Measurements from ENCODE around the gene MAN1A2.

MAN1A2 gene

GRCh38 chr1:117413412-117413811, 46.2 kb downstream of the MAN1A2 start:
- H3K9me3 ChIP-seq (replicated peaks; ENCODE audit: insufficient read depth, low read length): no peaks in the 10 kb centered on the region
- H3K36me3 ChIP-seq (replicated peaks; ENCODE audit: insufficient read depth, low read length): no peaks in the 10 kb centered on the region
- H3K27ac ChIP-seq (ENCODE audit: low read length): no peak overlapping the region
- no peaks in the 10 kb centered on the region for H3F3A ChIP-seq (ENCODE audit: insufficient read depth, low read length)
- no peak overlapping the region for H3K4me2 ChIP-seq (ENCODE audit: low read depth, low read length)
- no peaks in the 10 kb centered on the region for H3K9me2 ChIP-seq (replicated peaks; ENCODE audit: insufficient read depth, low read length)
- no peak for TF ChIP-seq EZH2 (optimal IDR thresholded peaks at IDR 0.05; ENCODE audit: low read depth, low read length)
- no peak for TF ChIP-seq EZH2phosphoT487 (IDR thresholded peaks at IDR 0.05; ENCODE audit: low read length)
- no peak for TF ChIP-seq CTCF (IDR thresholded peaks at IDR 0.05; ENCODE audit: low read length)
- no peaks in the 10 kb centered on the region for H3K4me1 ChIP-seq (ENCODE audit: low read length)
- H4K20me1 ChIP-seq (ENCODE audit: insufficient read depth, low read length): no peaks in the 10 kb centered on the region
- H3K79me2 ChIP-seq (ENCODE audit: low read length): no peaks in the 10 kb centered on the region
- no peak overlapping the region for H3K9ac ChIP-seq (ENCODE audit: low read length)
- H3K4me3 ChIP-seq (ENCODE audit: low read length): no peak overlapping the region
- H3K27me3 ChIP-seq (replicated peaks; ENCODE audit: insufficient read depth, low read length): no peaks in the 10 kb centered on the region
- DNase-seq: no peak
- H2AFZ ChIP-seq (ENCODE audit: low read length): no peak overlapping the region

- H3K79me2 ChIP-seq (ENCODE audit: low read length): no peaks in the 10 kb centered on the region
- no peak for DNase-seq
Measured at GRCh38 chr1:117414943-117415342, 47.7 kb downstream of the MAN1A2 start.

GRCh38 chr1:117416004-117416403, 48.8 kb downstream of the MAN1A2 start:
- Histone ChIP-seq H3K4me2 (ENCODE audit: low read depth, low read length) (no peak overlapping the region), H4K20me1 (ENCODE audit: insufficient read depth, low read length) (no peaks in the 10 kb centered on the region), H3K79me2 (ENCODE audit: low read length) (no peaks in the 10 kb centered on the region), H2AFZ (ENCODE audit: low read length) (no peak overlapping the region), H3K9ac (ENCODE audit: low read length) (no peak overlapping the region), H3K27ac (ENCODE audit: low read length) (no peak overlapping the region), H3K9me3 (replicated peaks; ENCODE audit: insufficient read depth, low read length) (no peaks in the 10 kb centered on the region), H3K27me3 (replicated peaks; ENCODE audit: insufficient read depth, low read length) (no peaks in the 10 kb centered on the region), H3K4me1 (ENCODE audit: low read length) (no peaks in the 10 kb centered on the region), H3K36me3 (replicated peaks; ENCODE audit: insufficient read depth, low read length) (no peaks in the 10 kb centered on the region), H3F3A (ENCODE audit: insufficient read depth, low read length) (no peaks in the 10 kb centered on the region), H3K4me3 (ENCODE audit: low read length) (no peak overlapping the region), H3K9me2 (replicated peaks; ENCODE audit: insufficient read depth, low read length) (no peaks in the 10 kb centered on the region)
- no peak for DNase-seq
- no peak for TF ChIP-seq EZH2 (optimal IDR thresholded peaks at IDR 0.05; ENCODE audit: low read depth, low read length)
- TF ChIP-seq CTCF (IDR thresholded peaks at IDR 0.05; ENCODE audit: low read length): no peak
- no peak for TF ChIP-seq EZH2phosphoT487 (IDR thresholded peaks at IDR 0.05; ENCODE audit: low read length)

More at GRCh38 chr1:117414943-117415342, 47.7 kb downstream of the MAN1A2 start:
- Histone ChIP-seq H3K36me3 (replicated peaks; ENCODE audit: insufficient read depth, low read length) (no peaks in the 10 kb centered on the region), H3K4me2 (ENCODE audit: low read depth, low read length) (no peak overlapping the region), H3K9me2 (replicated peaks; ENCODE audit: insufficient read depth, low read length) (no peaks in the 10 kb centered on the region), H3F3A (ENCODE audit: insufficient read depth, low read length) (no peaks in the 10 kb centered on the region), H3K4me1 (ENCODE audit: low read length) (no peaks in the 10 kb centered on the region), H3K4me3 (ENCODE audit: low read length) (no peak overlapping the region), H2AFZ (ENCODE audit: low read length) (no peak overlapping the region), H3K27me3 (replicated peaks; ENCODE audit: insufficient read depth, low read length) (no peaks in the 10 kb centered on the region), H3K9me3 (replicated peaks; ENCODE audit: insufficient read depth, low read length) (no peaks in the 10 kb centered on the region), H3K27ac (ENCODE audit: low read length) (no peak overlapping the region), H3K9ac (ENCODE audit: low read length) (no peak overlapping the region), H4K20me1 (ENCODE audit: insufficient read depth, low read length) (no peaks in the 10 kb centered on the region)
- no peak for TF ChIP-seq EZH2 (optimal IDR thresholded peaks at IDR 0.05; ENCODE audit: low read depth, low read length)
- no peak for TF ChIP-seq CTCF (IDR thresholded peaks at IDR 0.05; ENCODE audit: low read length)
- TF ChIP-seq EZH2phosphoT487 (IDR thresholded peaks at IDR 0.05; ENCODE audit: low read length): no peak

All from MM.1S (cell line).